ENCODE data around the gene SUOX.

GRCh38 chr12:55972042-55972441, 25.0 kb upstream of the SUOX start:
- TF ChIP-seq, protein P1, sequence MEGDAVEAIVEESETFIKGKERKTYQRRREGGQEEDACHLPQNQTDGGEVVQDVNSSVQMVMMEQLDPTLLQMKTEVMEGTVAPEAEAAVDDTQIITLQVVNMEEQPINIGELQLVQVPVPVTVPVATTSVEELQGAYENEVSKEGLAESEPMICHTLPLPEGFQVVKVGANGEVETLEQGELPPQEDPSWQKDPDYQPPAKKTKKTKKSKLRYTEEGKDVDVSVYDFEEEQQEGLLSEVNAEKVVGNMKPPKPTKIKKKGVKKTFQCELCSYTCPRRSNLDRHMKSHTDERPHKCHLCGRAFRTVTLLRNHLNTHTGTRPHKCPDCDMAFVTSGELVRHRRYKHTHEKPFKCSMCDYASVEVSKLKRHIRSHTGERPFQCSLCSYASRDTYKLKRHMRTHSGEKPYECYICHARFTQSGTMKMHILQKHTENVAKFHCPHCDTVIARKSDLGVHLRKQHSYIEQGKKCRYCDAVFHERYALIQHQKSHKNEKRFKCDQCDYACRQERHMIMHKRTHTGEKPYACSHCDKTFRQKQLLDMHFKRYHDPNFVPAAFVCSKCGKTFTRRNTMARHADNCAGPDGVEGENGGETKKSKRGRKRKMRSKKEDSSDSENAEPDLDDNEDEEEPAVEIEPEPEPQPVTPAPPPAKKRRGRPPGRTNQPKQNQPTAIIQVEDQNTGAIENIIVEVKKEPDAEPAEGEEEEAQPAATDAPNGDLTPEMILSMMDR (IDR thresholded peaks at IDR 0.05) = no peak
- TF ChIP-seq POLR2A (IDR thresholded peaks at IDR 0.05) = no peak

All from heart left ventricle (tissue), 13 donors.